ENCODE results near the gene REEP6.

The REEP6 gene

DNA sequence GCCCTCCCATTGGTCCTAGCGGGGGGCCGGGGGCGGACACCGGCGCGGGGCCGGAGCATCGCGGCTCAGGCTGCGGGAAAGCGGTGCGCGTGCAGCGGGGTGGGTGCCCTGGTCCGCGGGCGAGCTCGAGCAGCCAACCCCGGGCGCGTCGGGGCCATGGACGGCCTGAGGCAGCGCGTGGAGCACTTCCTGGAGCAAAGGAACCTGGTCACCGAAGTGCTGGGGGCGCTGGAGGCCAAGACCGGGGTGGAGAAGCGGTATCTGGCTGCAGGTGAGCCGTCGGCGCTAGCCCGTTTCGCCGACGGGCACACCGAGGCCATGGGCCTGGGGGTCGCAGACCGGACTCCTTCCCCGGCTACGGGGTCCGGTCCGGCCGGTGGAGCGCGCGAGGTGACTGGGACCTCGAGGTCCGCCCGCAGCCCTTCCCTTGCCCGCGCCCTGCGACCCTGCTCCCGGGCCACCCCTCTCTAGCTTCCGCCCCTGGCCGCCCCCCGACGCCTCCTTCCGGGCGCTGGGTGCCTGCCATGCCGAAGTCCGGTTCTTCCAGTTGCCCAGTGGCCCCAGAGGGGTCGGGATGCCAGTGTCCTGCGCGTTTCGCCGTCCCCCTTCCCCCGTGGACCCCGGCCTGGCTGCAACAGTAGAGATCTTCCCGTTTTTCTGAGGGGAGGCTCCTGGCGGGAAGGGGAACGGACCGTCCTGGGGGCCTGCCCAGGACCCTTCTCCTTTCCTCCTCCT is at the start of gene REEP6:
REEP6 (plus strand) TSS at position 68 of the 735 bp plus-strand sequence; CDS start at position 157, 89 bp downstream.
- DNase-seq (ENCODE audit: low read depth, low spot score) = no peak

- no peak for DNase-seq (ENCODE audit: low read depth, low spot score)
Measured at GRCh38 chr19:1441677-1442438, 49.1 kb upstream of the REEP6 start.

- DNase-seq (ENCODE audit: low read depth, low spot score) = no peak
Measured at GRCh38 chr19:1445185-1445931, 45.6 kb upstream of the REEP6 start.

- no peak for DNase-seq (ENCODE audit: low read depth, low spot score)
Measured at GRCh38 chr19:1445932-1446712, 44.9 kb upstream of the REEP6 start.

DNA sequence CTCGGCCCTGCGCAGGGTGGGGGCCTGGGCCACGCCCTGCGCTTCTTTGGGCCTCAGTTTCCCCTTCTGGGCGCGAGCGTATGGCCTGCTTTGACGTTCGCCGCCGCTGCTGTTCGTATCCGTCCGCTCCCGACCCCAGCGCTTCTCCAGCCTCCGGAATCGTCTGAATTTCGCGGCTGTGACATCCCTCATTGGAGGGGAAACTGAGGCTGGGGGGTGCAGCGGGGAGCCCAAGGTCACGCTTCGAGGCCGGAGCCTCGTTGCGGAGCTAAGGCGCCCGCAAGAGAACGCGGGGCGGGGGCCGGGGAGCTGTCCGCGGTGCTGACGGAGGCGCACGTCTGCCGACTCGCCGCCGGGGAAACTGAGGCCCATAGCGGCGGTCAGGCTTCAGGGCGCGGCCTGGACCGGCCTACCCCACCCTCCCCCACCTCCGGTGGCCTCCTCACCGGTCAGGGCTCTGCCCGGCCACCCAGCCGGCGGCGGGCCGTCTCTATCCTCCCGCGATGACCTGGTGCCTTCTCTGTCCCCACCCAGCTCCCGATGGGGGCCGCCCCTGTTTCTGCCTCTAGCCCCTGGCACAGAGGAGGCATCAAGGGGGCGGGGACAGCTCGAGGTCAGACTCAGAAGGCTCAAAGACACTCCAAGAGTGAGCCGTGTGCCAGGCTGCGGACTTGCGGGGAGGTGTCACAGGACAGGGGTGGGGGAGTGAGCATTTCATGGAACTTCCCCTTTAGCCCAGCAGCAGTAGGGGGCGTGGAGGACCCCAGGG is 44.1 kb upstream of the REEP6 start:
- no peak for DNase-seq (ENCODE audit: low read depth, low spot score)

- DNase-seq (ENCODE audit: low read depth, low spot score) = no peak
Measured at GRCh38 chr19:1447504-1447903, 43.5 kb upstream of the REEP6 start.

GRCh38 chr19:1447944-1448343 is 43.0 kb upstream of the REEP6 start:
- no peak for DNase-seq (ENCODE audit: low read depth, low spot score)

GRCh38 chr19:1449467-1450442 is 41.2 kb upstream of the REEP6 start, which contains the start of gene APC2:
Gene APC2, plus strand, starts transcription at chr19:1450121. Its CDS starts 2,881 bp downstream, at chr19:1453002.
- DNase-seq (ENCODE audit: low read depth, low spot score) = no peak

DNA sequence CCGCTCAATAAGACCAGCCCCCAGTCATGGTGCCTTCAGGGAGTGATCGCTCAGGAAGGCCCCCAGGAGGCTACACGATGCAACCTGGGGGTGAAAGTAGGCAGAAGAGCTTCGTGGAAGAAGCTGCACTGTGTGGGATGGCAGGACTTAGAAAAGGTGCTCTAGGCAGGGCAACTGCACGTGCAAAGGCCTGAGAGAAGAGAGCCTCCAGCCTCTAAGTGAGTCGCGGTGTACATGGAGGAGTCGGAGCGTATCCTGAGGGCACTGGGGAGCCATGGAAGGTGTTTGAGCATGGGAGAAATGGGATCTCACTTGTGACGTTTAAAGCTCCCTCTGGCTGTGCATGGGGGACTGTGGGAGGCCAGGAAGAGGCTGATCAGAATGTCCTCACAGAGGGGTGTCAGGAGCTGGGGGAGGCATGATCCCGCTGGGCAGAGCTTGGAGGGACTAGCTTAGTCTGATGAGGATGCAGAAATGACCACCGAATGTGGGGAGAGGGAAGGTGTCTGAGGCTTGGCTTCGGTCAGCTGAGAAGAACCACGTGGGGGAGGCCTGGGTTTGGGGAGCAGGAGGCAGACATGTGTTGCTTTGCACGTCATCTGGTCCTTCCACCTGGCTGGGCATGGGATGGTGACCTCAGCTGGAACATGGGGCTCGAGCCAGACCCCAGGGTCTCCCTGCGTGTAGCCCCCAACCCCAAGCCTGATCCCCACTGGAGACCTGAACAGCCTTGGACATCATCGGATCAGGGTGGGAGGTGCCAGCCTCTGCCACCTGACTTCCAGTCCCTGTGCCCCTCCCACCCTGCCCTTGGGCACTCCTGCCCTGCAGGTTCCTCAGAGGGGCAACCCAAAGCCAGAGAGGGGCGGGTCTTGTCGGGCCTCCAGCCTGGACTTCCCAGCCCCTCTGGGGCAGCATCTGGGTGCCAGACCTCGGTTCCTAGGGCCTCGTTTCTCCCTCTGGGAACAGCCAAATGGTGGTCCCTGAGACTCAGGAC is 39.9 kb upstream of the REEP6 start:
- DNase-seq (ENCODE audit: low read depth, low spot score) = no peak

- DNase-seq (ENCODE audit: low read depth, low spot score) = no peak
Measured at GRCh38 chr19:1451916-1452801, 38.8 kb upstream of the REEP6 start.

DNA sequence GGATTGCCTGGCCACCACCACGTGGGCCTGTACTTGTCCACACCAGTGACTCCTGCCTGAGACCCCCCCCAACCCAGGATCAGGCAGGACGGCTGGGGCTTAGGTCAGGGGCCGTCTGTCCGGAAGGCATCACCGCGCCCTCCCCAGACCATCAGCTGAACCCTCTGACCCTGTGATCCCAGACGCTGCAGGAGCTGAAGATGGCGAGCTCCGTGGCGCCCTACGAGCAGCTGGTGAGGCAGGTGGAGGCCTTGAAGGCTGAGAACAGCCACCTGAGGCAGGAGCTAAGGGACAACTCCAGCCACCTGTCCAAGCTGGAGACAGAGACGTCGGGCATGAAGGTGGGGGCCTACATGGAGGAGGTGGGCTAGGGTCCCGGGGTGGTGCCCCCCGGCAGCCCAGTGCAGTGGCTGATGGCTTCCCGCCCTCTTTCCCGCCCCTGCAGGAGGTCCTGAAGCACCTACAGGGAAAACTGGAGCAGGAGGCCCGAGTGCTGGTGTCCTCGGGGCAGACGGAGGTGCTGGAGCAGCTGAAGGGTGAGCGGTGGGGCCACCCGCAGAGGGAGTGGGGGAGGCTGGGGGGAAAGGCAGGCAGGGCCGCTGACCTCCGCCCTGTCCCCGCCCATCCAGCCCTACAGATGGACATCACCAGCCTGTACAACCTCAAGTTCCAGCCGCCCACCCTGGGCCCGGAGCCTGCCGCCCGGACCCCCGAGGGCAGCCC is 38.0 kb upstream of the REEP6 start:
- DNase-seq (ENCODE audit: low read depth, low spot score) = no peak

DNA sequence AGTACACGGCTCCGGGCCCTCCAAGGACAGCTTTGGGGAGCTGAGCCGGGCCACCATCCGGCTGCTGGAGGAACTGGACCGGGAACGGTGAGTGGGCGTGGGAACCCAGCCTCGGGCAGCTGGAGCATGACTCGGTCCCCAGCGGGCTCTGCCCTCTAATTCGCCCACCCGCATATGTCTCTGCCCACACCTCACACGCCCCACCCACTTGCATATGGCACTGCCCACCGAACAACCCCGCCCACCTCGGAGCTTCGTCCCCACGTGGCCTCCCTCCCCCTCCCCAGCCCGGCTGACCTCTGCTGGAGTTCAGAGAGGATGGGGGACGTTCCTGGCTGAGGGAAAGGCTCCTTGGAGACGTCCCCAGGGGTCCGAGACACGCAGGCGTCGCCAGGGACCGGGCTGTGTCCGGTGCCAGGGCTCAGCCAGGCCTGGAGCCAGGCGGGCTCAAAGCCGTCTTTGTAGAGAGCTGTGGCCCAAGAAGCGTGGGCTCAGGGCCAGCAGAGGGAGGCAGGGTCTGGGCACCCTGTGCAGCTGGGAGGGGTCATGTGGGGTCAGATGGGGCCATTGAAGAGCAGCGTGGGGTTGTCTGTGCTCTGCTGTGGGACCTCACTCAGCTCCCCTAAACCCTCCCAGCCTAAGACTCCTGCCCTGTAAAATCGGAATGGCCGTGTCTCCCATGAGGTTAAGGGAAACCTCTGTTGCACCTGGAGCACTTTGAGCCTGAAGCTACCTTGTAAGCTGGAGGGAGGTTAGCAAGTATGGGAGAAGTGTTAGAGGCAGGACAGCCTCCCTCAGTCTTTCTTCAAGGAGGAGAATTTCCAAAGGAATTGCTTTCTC is 37.2 kb upstream of the REEP6 start:
- no peak for DNase-seq (ENCODE audit: low read depth, low spot score)

DNA sequence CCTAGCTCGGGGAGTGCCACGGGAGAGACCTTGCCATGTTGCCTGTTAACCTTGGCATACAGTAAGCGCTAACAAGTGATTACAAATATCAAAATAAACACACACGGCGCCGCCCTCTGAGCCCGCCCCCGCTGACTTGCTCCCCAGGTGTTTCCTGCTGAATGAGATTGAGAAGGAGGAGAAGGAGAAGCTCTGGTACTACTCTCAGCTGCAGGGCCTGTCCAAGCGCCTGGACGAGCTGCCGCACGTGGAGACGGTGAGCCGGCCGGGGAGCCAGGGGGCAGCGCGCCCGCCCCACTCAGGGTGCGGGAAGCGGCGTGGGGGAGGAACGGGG is 36.0 kb upstream of the REEP6 start:
- no peak for DNase-seq (ENCODE audit: low read depth, low spot score)

- no peak for DNase-seq (ENCODE audit: low read depth, low spot score)
Measured at GRCh38 chr19:1455336-1456120, 35.5 kb upstream of the REEP6 start.
